HCT116 (cell line): Measurements from ENCODE around the gene SZT2. TPM values are rescaled to one million over a fixed set of nuclear protein-coding genes. Genes with fewer than 3 reads are reported as not detected.

Experiments used
- ATAC-seq: fragments of 200-7000 bp; cut with Tn5 transposase; 2 replicates; pipeline ENCODE4 v1.9.1; 2020; ENCODE audit warnings: mild to moderate bottlenecking, moderate library complexity
- BruUV-seq: library from RNA; stranded (reverse); fragments of 400-500 nt; replicated peaks from 2 replicates; lab custom pipeline; 2021; lab: Mats Ljungman, UMichigan
- CTCF ChIA-PET: fragments of 300-600 bp; sonication (Branson Sonifier 250); formaldehyde crosslinking; loops from one replicate; lab custom pipeline; 2021; ENCODE audit warnings: antibody characterized with exemption; lab: Charles Lee
- POLR2A ChIA-PET: fragments of 300-600, 350-600 bp; sonication (Branson Sonifier 250); formaldehyde crosslinking; loops from one replicate; lab custom pipeline; 2021; ENCODE audit warnings: antibody characterized with exemption; lab: Charles Lee
- RAD21 ChIA-PET, 2 experiments: fragments of 300-600 bp; sonication (Branson Sonifier 250); formaldehyde crosslinking; loops; one replicate each; lab custom pipeline; 2023; ENCODE audit warnings: low total read pairs in 2 of 2; ENCODE audit not compliant: uncharacterized antibody in 2 of 2, unreplicated experiment in 2 of 2, low non-redundant PET in 1 of 2; lab: Charles Lee
- DNase-seq: peaks from one replicate; pipeline ENCODE4 v3.0.0-alpha.2; 2010; ENCODE audit warnings: low read depth, low spot score
- H2AFZ ChIP-seq: fragments of 200-600 bp; shearing (Covaris generic), sonication (generic); 2 replicates; pipeline ENCODE4 v1.6.1; 2017; ENCODE audit warnings: low read depth, mixed run types, mixed read lengths, antibody characterized with exemption, low read length; ENCODE audit not compliant: poor library complexity, severe bottlenecking
- H3K27ac ChIP-seq: 2 replicates; pipeline ENCODE4 v1.5.1; 2012; ENCODE audit warnings: low read depth, low read length
- H3K27me3 ChIP-seq: fragments of 200-600 bp; sonication (generic); 2 replicates; pipeline ENCODE4 v1.6.1; 2016; ENCODE audit warnings: mixed run types, low read length, mixed read lengths; ENCODE audit not compliant: insufficient read depth
- H3K36me3 ChIP-seq, 2 experiments: fragments of 200-500 bp in 1 of 2; fragments of 200-600 bp in 1 of 2; sonication (Bioruptor generic) in 1 of 2; sonication (generic) in 1 of 2; 2 replicates each; pipeline versions ENCODE4 v1.5.1 to v1.6.1; 2014 to 2016; ENCODE audit warnings: low read length in 2 of 2, inconsistent platforms in 1 of 2, mixed read lengths in 1 of 2, mixed run types in 1 of 2; ENCODE audit not compliant: insufficient read depth in 2 of 2, control insufficient read depth in 1 of 2
- H3K4me1 ChIP-seq, 2 experiments: fragments of 200-600 bp in 1 of 2; sonication (generic) in 1 of 2; 2 replicates each; pipeline versions ENCODE4 v1.5.1 to v1.6.1; 2012 to 2017; ENCODE audit warnings: low read length in 2 of 2, inconsistent platforms in 1 of 2, mild to moderate bottlenecking in 1 of 2, mixed read lengths in 1 of 2, mixed run types in 1 of 2, moderate library complexity in 1 of 2; ENCODE audit not compliant: insufficient read depth in 2 of 2, control insufficient read depth in 1 of 2
- H3K4me2 ChIP-seq: fragments of 200-600 bp; sonication (generic); 2 replicates; pipeline ENCODE4 v1.6.1; 2017; ENCODE audit warnings: mixed run types, low read length, mixed read lengths
- H3K4me3 ChIP-seq, 2 experiments: fragments of 200-600 bp in 1 of 2; sonication (generic) in 1 of 2; replicated peaks in 1 of 2; 2 replicates each; pipeline ENCODE4 v1.5.1; 2011 to 2016; ENCODE audit warnings: low read length in 2 of 2, control low read depth in 1 of 2, low read depth in 1 of 2, mild to moderate bottlenecking in 1 of 2, mixed read lengths in 1 of 2, mixed run types in 1 of 2
- H3K79me2 ChIP-seq: fragments of 200-600 bp; sonication (generic); 2 replicates; pipeline ENCODE4 v1.6.1; 2017; ENCODE audit warnings: mild to moderate bottlenecking, mixed run types, low read length, moderate library complexity, mixed read lengths; ENCODE audit not compliant: insufficient read depth
- H3K9ac ChIP-seq: fragments of 200-600 bp; sonication (generic); 2 replicates; pipeline ENCODE4 v1.6.1; 2016; ENCODE audit warnings: low read length, mixed read lengths
- H3K9me2 ChIP-seq: fragments of 200-600 bp; sonication (generic), shearing (Covaris generic); 2 replicates; pipeline ENCODE4 v1.6.1; 2017; ENCODE audit warnings: mixed run types, mild to moderate bottlenecking, moderate library complexity; ENCODE audit not compliant: insufficient read depth
- H3K9me3 ChIP-seq, 2 experiments: fragments of 200-500 bp in 1 of 2; fragments of 200-600 bp in 1 of 2; sonication (Bioruptor generic) in 1 of 2; sonication (generic) in 1 of 2; 2 replicates each; pipeline ENCODE4 v1.6.1; 2014 to 2017; ENCODE audit warnings: low read length in 2 of 2, mixed read lengths in 2 of 2, inconsistent platforms in 1 of 2, low read depth in 1 of 2, mild to moderate bottlenecking in 1 of 2, mixed run types in 1 of 2, moderate library complexity in 1 of 2; ENCODE audit not compliant: control insufficient read depth in 1 of 2, insufficient read depth in 1 of 2
- H4K20me1 ChIP-seq: fragments of 200-600 bp; sonication (generic), shearing (Covaris generic); 2 replicates; pipeline ENCODE4 v1.6.1; 2017; ENCODE audit warnings: mixed run types, mild to moderate bottlenecking, moderate library complexity; ENCODE audit not compliant: insufficient read depth
- CTCF ChIP-seq, 3 experiments: fragments of 200-600 bp in 1 of 3; sonication (generic) in 1 of 3; IDR thresholded peaks in 2 of 3; conservative IDR thresholded peaks in 1 of 3; 2 replicates each; pipeline ENCODE4 v1.5.1; 2012 to 2017; ENCODE audit warnings: low read depth in 2 of 3, low read length in 2 of 3, antibody characterized with exemption in 1 of 3, borderline replicate concordance in 1 of 3, control low read depth in 1 of 3, mild to moderate bottlenecking in 1 of 3, mixed read lengths in 1 of 3, mixed run types in 1 of 3, moderate library complexity in 1 of 3; ENCODE audit not compliant: insufficient read depth in 1 of 3
- FOSL1 ChIP-seq: IDR thresholded peaks from 2 replicates; pipeline ENCODE4 v1.6.1; 2012; ENCODE audit warnings: low read depth
- JUND ChIP-seq: IDR thresholded peaks from 2 replicates; pipeline ENCODE4 v1.6.1; 2012
- RAD21 ChIP-seq: IDR thresholded peaks from 2 replicates; pipeline ENCODE4 v1.6.1; 2012; ENCODE audit warnings: low read depth, mild to moderate bottlenecking
- REST ChIP-seq: IDR thresholded peaks from 2 replicates; pipeline ENCODE4 v1.6.1; 2012; ENCODE audit warnings: low read depth
- SIN3A ChIP-seq: IDR thresholded peaks from 2 replicates; pipeline ENCODE4 v1.6.1; 2012; ENCODE audit warnings: low read depth
- ZNF274 ChIP-seq: fragments of 200-500 bp; sonication (Bioruptor generic); IDR thresholded peaks from 2 replicates; pipeline ENCODE4 v1.6.1; 2014; ENCODE audit warnings: mild to moderate bottlenecking, low read depth, low read length, inconsistent platforms
- intact Hi-C: fragments of 100-400 bp; cut with micrococcal nuclease; formaldehyde crosslinking; loops from 2 replicates; pipeline ENCODE4 v1.10.0; 2022
- total RNA-seq: library from RNA; stranded (reverse); gene quantifications from one replicate; pipeline ENCODE4 v1.2.1, GENCODE V29; 2021; ENCODE audit not compliant: unreplicated experiment

SZT2 gene
- total RNA-seq, 1 experiment from 2014 or later: 43.0 TPM

DNA sequence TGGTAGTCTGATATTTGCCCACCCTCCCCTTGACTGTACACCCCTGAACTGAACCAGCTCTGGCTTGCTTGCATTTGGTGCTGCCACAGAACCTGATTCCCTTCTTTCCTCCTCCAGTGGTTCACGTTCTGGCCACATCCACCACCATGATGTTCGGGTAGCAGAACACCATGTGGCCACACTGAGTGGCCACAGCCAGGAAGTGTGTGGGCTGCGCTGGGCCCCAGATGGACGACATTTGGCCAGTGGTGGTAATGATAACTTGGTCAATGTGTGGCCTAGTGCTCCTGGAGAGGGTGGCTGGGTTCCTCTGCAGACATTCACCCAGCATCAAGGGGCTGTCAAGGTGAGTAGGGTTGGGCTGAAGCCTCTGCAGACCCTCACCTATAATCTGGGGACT lies 29.1 kb upstream of the SZT2 start:
- Histone ChIP-seq H3K9ac (peak overlapping the region; percentile 94; the same call in 1 of the 2 replicates), H3K4me3 (peak overlapping the region; percentile 76 to 91; a peak in 3 of 4 replicates), H3K27ac (peak overlapping the region; percentile 76; the same call in 1 of the 2 replicates), H3K9me3 (no peaks in the 10 kb centered on the region), H3K79me2 (peaks cover 46% of the 10 kb centered on the region), H3K4me2 (peak overlapping the region; percentile 83), H4K20me1 (peaks cover 3% of the 10 kb centered on the region; the same call in 1 of the 2 replicates), H3K27me3 (no peaks in the 10 kb centered on the region), H2AFZ (no peak overlapping the region), H3K9me2 (no peaks in the 10 kb centered on the region), H3K36me3 (peaks cover 26 to 48% of the 10 kb centered on the region in 2 experiments), H3K4me1 (peaks cover 15 to 67% of the 10 kb centered on the region in 2 experiments)
- ChIA-PET POLR2A (no interaction called here), CTCF (no interaction called here), RAD21 (no interaction called here)
- ATAC-seq (no peak), DNase-seq (no peak)
- TF ChIP-seq FOSL1: no peak
- TF ChIP-seq REST: no peak
- TF ChIP-seq ZNF274: no peak
- BruUV-seq: no TSS peak
- intact Hi-C loops: no loop called here

DNA sequence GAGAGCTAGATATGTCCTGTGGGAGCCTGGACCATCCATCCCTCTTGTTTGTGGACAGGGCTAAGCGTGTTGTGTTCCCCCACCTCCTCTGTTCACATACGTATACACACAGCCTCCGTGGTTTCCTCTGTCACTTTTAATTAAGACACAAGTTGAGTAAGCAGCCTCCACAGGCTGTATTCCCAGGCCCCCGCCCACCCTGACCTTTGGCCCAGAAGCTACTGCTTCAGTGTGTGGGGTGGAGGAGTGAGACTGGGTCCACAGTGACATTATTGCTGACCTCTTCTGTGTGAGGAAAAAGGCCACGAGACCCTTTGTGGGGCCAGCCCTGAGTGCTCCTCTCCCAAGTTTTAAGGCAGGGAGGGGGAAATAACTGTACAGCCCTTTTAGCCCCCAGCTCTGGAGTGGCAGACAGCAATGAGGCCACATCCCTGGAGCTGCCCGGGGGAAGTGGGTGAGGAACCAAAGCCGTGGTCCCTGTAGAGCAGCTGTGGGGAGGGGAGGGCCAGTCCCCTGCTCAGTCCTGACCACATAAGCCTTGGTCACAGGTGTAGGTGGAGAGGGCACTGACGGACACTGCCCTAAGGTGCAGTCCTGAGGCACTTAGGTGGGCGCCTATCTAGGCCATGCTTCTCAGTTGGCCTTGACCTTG lies 26.3 kb upstream of the SZT2 start:
- Histone ChIP-seq H4K20me1 (peaks cover 3% of the 10 kb centered on the region; the same call in 1 of the 2 replicates), H3K9ac (no peak overlapping the region), H3K79me2 (peaks cover 68% of the 10 kb centered on the region), H3K9me2 (no peaks in the 10 kb centered on the region), H3K27me3 (no peaks in the 10 kb centered on the region), H3K9me3 (no peaks in the 10 kb centered on the region), H3K36me3 (peaks cover 26 to 48% of the 10 kb centered on the region in 2 experiments), H3K4me3 (no peak overlapping the region), H2AFZ (no peak overlapping the region), H3K4me2 (peak overlapping the region; percentile 10; the same call in 1 of the 2 replicates), H3K27ac (peak overlapping the region; percentile 25), H3K4me1 (peaks cover 23 to 77% of the 10 kb centered on the region in 2 experiments)
- ATAC-seq (no peak), DNase-seq (no peak)
- CTCF ChIA-PET: no interaction called here
- RAD21 ChIA-PET: no interaction called here
- POLR2A ChIA-PET: interaction anchor here (1.5 kb wide), 1 partner anchor 9 kb away, joined by 7 read pairs; no protein-coding TSS in a partner anchor
- BruUV-seq: no TSS peak
- TF ChIP-seq RAD21: no peak
- no peak for TF ChIP-seq JUND
- TF ChIP-seq ZNF274: no peak
- TF ChIP-seq CTCF (IDR thresholded peaks at IDR 0.05 in 2 of 3, conservative IDR thresholded peaks at IDR 0.05 in 1 of 3; ENCODE audit: borderline replicate concordance in 1 of 3, insufficient read depth in 1 of 3, low read depth in 2 of 3, low read length in 2 of 3): no peak
- TF ChIP-seq SIN3A: no peak
- intact Hi-C loops: no loop called here
